Colon (tissue), 2 donors: Measurements from ENCODE around the gene MCF2L.
"Not testable (repeated sequence)": the region's sequence is repeated elsewhere in the genome, so short reads cannot be mapped to it uniquely, and the experiment has no call there.

ENCODE experiments used
- FAIRE-seq: peaks from 2 replicates; lab custom pipeline; 2012; peaks lifted over from hg19 to GRCh38; lab: Jason Lieb, UNC
- donor health status: control.
- donor health status: control.

MCF2L gene

GRCh38 chr13:113066142-113066455 lies 97.1 kb downstream of the MCF2L start:
- no peak for FAIRE-seq

GRCh38 chr13:113066746-113067145 lies 97.7 kb downstream of the MCF2L start:
- no peak for FAIRE-seq

DNA sequence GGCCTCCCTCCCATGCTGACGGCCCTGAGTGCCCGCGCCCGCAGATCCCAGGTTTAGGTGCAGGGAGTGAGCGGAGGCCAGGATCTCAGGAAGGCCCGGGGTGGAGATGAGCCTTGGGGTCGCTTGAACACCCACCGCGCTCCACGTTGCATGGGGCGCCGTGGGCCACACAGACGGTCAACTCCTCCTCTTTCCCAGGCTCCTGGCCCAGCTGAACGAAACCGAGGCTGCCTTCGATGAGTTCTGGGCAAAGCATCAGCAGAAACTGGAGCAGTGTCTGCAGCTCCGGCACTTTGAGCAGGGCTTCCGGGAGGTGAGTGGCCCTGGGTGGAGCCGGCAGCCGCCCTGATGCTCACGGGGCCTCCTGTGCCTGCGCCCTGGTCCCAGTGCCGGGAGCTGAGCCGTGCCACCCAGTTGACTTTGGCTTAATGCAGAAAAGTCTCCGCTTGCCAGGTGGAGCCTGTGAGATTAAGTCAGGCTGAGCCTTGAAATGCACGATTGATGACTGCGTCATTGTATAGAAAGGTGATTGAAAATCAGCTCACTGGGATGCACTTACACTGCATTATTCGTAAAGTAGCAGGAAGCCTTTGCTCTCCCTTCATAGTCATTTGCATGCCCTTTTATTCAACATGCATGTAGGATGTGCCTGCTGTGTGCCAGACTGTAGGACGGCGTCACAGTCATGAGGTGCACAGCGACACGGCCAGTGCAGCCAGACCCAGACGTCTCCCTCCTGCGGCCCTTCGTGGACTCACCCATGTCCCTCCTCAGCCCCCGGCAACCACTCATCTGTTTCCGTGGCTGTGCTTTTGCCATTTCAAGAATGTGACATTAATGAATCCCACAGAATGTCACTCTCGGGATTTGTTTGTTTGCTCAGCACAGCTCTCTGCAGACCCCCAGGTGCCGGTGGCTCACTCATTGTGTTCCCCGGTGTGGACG lies 101.1 kb downstream of the MCF2L start:
- no peak for FAIRE-seq

- no peak for FAIRE-seq
Observed at GRCh38 chr13:113070855-113071254, 101.8 kb downstream of the MCF2L start.

DNA sequence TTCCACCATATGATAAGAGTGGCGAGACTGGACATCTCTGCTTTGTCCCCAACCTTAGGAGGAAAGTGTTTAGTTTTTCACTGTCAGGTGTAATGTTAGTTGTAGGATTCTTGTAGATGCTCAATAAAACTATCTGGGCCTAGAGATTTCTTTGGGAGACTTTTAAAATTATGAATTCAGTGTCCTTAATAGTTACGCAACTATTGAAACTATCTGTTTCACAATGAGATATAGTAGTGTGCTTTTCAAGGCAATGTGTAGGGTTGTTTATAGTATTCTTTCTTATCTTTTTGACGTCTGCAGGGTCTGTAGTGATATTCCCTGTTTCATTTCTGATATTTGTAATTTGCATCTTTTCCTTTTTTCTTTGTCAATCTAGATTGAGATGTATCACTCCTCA lies 103.4 kb downstream of the MCF2L start:
- FAIRE-seq: no peak

DNA sequence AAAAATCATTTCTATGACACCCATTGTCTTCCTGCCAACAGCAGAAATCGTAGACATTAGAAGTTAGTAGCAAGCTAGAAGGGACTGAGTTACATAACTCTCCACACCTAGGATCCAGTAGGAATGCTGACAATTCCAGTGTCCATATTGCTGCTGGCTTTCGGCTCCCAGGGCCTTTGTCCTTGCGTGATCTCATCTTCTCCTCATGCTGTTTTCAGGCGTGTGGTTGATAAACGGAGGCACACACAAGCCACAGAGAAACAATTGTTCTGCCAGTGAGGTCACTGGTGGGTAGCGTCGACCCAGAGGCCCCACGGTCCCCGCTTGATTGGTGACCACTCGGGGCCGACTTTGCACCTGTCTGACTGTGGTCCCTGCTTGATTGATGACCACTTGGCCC lies 104.9 kb downstream of the MCF2L start:
- no peak for FAIRE-seq

DNA sequence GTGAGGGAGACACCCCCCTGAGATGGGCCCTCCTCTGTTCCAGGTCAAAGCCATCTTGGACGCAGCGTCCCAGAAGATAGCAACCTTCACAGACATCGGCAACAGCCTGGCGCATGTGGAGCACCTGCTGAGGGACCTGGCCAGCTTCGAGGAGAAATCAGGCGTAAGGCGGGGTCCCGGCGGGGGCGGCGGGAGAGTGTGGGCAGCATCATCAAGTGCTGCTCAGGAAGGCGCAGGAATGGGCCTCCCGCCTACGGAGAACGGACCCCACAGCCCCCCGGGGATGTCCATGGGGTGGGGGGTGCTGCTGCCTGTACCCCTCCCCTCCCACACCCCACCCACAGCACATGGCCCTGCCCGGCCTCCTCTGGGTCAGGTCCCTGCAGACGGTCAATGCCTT lies 105.4 kb downstream of the MCF2L start:
- no peak for FAIRE-seq

DNA sequence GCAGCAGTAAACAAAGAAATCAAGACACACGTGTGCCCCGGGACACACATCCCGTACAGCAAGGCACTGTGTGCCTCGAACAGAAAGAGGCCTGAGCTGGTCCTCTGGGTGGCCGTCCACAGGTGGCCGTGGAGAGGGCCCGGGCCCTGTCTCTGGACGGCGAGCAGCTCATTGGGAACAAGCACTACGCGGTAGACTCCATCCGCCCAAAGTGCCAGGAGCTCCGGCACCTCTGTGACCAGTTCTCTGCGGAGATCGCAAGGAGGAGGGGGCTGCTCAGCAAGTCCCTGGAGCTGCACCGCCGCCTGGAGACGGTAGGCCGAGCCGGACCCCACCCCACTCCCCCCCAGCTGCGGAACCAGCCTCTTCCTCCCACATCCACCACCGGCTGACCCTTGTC lies 105.9 kb downstream of the MCF2L start:
- no peak for FAIRE-seq

GRCh38 chr13:113075711-113076110 lies 106.7 kb downstream of the MCF2L start:
- no peak for FAIRE-seq

DNA sequence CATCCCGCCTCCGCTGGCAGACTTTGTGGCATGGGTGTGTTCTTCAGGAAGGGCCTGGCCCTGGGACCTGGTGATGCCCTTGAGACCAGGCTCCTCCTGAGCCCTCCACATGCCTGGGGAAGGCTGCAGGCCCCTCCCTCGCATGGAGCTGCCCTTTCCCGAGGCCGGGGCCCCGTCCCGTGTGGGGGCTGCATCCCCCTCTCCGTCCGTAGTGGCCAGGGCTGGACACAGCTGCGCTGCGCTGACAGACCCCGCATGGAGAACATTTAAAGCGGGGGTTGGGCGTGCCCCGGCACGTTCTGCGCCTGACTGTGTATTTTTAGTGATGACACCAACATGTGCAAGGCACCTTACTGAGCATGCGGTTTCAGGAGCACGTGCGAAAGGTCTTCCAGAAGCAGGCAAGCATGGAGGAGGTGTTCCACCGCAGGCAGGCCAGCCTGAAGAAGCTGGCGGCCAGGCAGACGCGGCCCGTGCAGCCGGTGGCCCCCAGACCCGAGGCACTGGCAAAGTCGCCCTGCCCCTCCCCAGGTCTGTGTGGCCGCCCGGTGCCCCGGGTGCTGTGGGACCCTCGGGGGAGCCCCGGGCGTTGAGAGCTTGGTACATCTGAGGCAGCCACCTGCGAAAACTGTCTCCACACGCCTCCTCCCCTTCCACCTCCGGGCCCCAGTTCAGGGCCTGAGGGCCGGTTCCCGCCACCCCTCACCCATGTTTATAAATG lies 107.8 kb downstream of the MCF2L start:
- no peak for FAIRE-seq

GRCh38 chr13:113077566-113077952 lies 108.5 kb downstream of the MCF2L start:
- FAIRE-seq: no peak

DNA sequence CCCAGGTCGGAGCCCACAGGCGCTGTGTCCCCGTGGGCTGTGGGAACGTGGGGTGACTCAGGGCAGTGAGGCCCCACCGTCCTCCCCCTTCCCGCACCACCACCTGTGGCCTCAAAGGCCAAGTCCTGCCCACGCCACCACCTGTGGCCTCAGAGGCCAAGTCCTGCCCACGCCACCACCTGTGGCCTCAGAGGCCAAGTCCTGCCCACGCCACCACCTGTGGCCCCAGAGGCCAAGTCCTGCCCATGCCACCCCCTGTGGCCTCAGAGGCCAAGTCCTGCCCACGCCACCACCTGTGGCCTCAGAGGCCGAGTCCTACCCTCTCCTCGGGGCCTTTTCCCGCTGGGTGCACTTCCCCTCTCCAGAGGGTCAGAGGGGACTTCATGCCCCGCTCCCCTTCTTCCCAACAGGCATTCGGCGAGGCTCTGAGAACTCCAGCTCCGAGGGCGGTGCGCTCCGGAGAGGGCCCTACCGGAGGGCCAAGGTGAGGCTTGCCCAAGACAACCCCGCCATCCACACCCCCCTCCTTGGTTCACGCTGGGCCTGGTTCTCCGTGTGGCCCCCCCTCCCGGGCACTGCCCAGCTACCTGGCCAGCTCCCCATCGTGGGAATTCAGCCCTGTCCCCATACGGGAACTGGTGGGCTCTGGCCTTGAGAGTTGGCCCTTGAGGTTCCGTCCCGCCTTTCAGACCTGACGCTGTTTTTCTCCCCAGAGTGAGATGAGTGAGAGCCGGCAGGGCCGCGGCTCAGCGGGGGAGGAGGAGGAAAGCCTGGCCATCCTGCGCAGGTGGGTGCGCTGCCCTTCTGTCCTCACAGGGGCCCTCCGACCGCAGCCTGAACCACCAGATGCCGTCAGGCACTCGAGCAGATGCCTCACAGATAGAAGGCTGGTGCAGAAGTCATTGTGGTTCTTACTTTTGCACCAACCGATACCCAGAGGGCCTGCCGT lies 109.2 kb downstream of the MCF2L start:
- no peak for FAIRE-seq

- FAIRE-seq: no peak
Observed at GRCh38 chr13:113078902-113079780, 110.1 kb downstream of the MCF2L start.

DNA sequence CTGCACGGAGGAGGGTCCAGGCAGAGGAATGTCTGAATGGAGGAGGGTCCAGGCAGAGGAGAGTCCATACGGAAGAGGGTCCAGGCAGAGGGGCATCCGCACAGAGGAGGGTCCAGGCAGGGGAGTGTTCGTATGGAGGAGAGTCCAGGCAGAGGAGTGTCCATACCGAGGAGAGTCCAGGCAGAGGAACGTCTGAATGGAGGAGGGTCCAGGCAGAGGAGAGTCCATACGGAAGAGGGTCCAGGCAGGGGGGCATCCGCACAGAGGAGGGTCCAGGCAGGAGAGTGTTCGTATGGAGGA lies 110.7 kb downstream of the MCF2L start:
- FAIRE-seq: not testable (repeated sequence)

DNA sequence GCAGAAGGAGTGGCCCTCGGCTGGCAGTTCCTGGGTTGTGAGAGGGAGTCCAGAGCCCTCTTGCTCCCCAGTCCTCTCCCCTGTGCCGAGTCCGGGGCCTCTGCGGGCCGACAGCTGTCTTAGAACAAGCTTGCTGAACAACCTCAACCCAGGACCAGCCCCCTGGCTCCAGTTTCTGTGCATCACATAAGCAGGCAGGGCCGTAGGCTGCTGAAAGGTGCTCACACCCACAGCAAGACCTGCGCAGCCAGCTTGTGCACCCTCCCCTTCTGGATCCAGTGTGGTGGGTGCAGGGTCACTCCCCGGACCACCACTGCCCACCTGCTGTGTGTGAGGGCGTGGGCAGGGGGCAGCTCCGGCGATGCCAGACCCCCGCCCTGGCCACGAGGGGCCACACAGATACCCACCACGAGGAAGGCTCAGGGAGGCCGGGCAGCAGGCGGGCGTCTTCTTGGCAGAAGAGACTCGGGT lies 111.4 kb downstream of the MCF2L start:
- no peak for FAIRE-seq

DNA sequence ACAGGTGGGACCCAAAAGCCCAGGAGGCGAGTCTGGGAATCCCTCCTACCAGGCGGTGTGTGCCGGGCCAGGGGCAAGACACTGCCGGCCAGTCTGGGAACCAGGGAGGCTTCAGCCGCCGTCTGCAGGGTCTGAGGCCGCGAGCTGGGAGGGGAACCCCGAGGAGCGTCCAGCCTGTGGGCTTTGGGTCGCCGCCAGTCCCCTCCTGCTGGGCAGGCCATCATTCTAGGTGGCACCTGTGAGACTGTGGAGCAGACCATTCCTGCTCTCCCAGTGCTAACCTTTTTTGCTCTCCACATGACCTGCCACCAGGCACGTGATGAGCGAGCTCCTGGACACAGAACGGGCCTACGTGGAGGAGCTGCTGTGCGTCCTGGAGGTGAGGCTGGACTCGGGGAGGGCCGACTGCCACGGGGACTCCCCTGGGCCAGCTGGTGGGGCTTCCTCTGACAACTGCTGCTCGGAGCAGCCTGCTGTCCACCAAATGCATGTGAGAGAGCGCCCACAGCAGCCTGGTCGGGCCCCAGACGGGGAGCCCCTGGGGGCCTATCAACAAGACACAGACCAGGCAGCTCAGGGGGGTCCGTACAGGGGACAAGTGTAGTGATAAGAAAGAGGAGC lies 112.0 kb downstream of the MCF2L start:
- FAIRE-seq: no peak

DNA sequence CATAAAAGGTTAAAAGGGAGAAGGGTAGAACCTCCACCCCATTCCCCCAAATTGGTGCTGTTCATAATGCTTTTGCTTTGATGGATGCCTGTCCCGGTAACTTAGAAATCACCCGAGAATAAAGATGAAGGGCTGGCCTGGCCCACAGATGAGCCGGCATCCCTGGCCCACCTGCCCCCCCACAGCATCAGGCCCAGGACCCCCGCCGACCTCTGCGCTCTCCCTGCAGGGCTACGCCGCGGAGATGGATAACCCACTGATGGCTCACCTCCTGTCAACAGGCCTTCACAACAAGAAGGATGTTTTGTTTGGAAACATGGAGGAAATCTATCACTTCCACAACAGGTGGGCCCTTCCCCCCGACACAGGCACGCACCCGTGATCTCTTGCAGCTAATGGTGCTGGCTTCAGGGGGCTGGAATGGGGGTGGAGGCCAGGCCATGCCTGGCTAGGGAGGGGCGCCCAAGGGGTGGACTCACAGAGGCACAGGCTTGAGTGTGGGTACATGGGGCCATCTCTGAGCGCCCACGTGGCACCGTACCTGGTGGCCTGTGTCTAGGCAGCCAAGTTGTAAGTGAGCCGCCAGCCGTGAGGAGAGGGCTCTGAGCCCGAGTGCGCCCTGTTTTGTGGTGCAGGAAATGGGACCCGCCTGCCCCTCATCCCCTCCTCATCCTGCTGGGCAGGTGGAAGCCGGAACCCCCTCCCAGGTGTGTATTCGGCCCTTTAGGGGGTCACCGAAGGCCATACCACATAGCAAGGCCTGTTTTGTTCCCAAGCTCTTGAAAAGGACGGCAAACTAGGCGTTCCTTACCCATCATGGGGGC lies 113.4 kb downstream of the MCF2L start:
- no peak for FAIRE-seq

GRCh38 chr13:113083022-113083373 lies 114.0 kb downstream of the MCF2L start:
- FAIRE-seq: no peak

GRCh38 chr13:113083402-113084061 lies 114.5 kb downstream of the MCF2L start:
- no peak for FAIRE-seq
